Hematopoietic multipotent progenitor cell treated with erythropoietin and hydrocortisone succinate and interleukin-3 and kit ligand, for 8 days (in vitro differentiated cells): ENCODE measurements around the gene MPDZ.

ENCODE experiments used
- DNase-seq: peaks from one replicate; pipeline ENCODE4 v3.0.0-alpha.2; 2015

MPDZ gene

DNA sequence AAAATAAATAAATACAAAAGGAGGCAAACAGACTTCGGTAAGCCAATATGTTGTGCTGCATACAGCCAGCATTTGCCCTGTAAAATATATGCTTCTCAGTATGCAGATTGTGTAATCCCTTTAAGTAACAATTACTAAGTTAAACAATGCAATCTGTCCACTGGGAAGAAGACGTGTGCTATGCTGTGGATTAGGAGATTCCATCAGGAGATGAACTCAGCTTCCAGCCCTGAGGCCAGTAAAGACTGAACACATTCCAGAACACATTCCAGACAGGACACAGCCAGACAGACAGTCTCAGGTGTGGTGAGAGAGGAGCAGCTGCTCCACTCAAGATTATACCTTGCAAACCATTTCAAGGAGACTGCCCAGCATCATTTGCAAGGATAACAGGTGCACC is 97.8 kb downstream of the MPDZ start:
- DNase-seq, result no peak

DNA sequence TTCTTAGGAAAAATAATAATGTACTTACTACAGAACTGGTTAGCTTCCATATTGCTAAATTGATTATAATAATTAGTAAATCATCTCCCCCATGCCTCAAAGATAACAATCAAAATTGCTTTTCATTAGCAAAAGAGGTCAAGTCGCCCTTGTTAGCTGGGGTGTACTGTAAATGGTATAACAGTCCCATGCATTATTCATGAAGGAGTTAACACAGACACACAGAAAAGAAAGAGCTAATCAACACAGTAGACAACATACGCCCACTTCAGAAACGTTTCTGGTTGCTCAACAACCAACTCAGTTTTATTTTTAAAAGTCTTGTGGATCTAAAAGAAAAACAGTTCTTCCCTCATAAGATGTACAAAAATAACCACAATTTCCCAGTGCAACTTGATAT is 100.2 kb downstream of the MPDZ start:
- DNase-seq, result no peak

DNA sequence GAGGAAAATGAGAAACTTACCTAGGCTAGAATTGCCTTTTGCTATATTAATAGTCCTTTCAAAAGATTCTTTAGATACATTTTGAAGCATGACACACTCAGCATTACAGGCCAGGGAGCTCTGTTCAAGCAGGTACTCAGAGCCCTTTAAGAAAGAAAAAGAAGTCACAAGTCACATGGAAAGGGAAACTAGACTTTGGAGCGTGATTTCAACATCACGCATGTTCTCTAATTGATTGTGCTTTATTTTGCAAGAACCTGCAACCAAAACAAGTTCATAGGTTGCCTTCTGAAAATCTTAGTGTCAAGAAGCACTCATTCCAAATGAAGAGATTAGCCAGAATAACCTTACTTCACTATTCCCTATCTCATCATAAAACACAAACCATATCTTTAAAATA is 103.8 kb downstream of the MPDZ start:
- no peak for DNase-seq

DNA sequence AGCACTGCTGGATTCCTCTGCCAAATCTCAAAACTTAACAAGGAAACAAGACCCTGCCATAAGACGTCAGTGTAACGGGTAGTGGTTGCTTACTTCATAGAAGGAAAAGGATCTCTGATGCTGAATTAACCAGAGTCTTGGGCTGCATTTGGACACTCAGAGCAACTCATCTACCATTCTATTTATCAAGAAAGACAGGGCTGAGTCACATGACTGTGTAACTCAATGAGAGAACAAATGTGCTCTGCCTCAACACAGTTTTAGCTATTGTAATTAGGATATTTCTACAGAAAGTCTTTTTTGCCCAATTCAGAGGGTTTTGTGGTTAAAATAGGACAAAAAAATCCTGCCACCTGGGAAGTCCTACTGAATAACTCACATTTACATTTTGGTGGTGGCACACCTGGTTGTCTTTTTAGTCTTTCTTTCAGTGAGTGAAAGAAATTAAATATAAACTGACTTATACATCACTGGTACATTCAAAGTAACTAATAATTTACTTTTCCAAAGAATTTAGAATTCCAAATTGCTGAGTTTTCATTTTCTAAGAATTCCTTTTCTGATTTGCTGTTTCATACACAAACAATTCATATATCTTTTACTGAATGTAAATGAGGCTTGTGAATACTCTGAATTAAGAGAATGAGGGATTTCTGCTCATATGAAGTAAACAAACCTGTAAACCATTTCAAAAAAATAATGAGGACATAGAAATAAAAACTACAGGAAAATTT is 104.4 kb downstream of the MPDZ start:
- no peak for DNase-seq

DNA sequence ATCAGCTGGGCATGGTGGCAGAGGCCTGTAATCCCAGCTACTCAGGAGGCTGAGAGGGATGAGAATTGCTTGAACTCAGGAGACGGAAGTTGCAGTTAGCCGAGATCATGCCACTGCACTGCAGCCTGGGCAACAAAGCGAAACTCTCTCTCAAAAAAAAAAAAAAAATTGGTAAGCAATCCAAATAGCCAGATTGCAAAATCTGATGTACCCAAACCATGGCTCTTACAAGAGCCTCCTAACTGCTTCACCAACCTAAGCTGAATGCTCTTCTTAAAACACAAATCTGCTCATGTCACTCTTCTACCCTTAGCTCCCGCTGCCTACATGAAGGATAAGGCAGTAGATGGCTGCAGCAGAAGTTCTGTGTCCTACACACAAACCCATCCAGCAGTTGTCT is 105.9 kb downstream of the MPDZ start:
- no peak for DNase-seq

DNA sequence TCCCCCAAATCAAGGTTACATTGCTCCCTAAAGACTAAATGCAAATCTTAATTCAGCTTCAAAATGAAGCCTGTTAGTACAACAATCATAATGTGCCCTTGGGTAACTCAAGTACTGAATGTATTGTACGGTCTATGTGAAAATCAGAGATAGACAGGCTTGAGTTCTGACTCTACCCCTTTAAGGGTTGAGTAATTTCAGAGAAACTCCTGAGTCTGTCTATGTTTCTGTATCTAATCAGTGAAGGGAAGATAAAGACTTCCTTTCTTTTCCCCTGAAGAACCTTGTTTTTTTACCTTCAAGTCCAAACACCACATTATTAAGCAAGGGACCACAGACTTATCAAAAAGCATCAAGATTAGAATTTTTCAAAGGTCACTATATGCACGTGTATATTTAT is 108.2 kb downstream of the MPDZ start:
- no peak for DNase-seq

DNA sequence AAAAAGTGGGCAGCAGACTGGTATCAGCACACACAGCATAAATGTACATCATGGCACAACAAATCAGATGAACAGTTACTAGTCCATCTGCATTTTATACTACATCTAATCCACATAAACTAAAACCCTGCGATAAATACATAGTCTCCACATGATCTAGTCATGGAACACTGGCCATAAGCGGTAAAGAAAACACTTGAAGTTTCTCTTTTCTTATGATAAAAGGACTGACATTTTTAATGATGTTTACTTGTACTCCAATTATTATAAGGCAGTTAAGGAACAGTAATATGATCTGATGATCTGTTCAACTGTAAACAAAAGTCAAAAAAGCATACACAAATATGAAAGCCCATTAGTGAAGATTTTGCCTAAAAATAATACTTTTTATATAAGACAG is 112.5 kb downstream of the MPDZ start:
- no peak for DNase-seq

DNA sequence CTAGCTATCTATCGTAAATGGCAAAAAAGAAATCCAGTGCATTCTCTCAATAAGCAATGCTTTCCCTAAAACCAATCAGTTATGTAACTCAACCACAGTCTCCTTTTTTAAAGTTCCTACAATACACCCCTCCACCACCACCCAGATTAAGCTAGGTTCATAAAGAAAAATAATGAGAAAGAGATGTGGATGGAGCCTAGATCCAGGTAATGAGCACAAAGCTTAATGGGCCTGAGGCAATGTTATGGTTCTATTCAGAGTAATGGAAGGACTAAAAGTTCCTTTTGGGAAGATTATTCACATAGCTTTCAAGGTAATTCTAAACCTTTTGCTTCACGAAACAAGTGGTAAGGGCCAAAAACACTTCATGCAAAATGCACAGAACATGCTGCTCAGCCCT is 113.5 kb downstream of the MPDZ start:
- no peak for DNase-seq

DNA sequence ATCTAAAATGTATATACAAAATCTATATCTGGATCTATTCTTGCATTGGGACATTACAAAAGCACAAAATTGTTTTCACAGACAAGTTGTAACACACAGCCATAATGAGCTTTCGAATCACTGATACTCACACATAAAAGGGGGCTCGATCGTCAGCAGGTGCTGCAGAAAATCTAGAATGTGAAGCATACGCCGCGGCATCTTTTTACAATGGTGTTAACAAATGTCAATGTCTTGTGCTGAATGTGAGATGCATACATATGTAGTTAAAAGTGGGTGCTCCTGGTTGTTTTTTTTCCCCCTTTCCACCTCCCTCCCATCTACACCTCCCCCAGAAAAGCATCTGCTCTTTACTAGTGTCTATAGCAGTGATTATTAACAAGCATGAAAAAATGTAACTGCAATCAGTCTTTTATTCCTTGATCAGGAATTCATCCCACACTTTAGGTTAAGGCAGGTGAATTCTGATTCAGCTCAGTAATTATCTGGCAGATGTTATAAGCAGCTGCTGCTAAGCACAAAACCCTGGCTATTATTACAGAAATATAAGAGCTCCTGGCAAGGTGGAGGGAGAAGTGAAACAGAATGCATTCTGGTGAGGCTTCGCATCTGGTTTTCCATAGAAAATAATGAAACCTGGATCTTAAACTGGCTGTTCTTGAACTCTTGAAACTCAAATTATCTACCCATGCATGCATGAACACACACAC is 114.1 kb downstream of the MPDZ start:
- DNase-seq, result no peak

DNA sequence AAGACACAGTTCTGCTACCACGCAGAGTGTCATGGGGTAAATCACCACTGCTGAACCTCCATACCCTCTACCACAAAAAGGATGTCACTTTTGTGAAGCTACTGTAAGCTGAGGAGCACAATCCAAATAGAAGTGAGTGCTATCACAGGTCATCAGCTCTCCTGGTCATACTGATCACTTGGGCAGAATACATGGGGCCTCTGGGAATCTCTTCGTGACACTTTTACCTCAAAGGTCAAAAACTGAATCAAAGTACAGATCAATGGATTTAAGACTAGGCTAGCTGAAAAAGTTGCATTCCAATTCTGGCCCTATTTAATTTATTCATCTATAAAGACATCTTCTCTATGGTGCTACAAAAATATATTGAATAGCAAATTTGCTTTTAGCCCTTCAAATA is 115.5 kb downstream of the MPDZ start:
- no peak for DNase-seq

DNA sequence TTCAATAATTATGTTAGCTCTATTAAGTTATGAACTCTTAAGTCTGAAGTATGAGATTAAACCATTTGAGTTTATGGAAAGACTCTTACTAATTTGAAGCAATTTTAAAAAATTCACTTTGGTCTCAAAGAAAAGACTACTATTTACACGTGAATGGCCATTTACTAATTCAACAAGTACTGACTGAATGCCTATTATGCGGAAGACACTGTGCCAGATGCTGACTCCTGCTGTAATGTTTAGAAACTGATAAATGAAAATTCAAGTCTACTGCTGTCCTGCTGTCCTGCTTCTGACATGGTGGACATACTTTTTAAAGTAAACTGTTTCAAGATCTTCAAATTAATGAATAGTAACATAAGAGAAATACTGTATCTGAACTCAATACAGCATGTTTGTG is 116.2 kb downstream of the MPDZ start:
- no peak for DNase-seq

DNA sequence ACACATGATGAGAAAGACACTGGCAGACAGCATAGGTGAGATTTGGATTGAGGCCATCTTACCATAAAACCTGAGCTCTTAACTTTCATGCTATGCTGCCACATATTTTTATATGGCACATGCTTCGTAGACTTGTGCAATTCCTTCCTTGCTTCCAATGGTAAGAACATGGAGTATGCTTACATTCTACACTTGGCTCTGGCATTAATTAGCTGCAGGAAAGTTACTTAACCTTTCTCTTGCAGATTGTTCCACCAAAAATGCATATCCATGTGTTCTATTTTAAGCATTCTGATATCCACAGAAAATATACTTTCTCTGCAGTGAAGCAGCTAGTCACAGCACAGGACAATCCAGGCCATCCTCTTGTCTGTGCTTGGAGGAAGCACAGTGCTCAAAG is 119.4 kb downstream of the MPDZ start:
- no peak for DNase-seq

DNA sequence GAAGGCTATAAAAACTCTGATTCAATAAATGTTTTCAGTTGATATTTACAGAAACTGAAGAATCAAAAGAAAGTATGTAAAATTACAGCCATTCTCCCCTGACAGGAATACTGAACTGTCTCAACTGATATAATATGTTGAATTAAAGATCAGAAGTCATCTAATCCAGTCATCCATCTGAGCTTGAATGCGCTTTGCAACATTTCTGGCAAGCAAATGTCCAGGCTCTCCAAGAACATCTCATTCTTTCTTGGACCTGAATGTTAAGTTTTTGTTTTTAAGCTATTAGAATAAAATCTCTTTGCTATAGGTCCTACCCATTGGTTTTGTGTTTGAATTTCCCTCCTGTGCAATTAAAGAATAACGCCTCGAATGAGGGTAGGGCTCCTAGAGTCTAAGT is 120.5 kb downstream of the MPDZ start:
- DNase-seq, result no peak

DNA sequence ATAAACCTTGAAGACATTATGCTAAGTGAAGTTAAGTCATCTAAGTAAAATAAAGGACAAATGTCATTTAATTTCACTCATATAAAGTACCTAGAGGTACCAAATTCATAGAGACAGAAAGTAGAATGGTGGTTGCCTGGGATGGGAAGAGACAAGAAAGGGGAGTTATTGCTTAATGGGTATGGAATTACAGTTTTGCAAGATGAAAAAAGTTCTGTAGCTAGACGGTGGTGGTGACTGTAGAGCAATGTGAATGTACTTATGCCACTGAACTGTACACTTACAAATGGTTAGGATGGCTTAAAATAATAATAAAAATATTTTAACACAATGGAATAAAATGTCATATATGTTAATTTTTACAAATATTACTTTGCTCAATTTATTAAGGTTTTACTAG is 128.0 kb downstream of the MPDZ start:
- DNase-seq, result no peak

DNA sequence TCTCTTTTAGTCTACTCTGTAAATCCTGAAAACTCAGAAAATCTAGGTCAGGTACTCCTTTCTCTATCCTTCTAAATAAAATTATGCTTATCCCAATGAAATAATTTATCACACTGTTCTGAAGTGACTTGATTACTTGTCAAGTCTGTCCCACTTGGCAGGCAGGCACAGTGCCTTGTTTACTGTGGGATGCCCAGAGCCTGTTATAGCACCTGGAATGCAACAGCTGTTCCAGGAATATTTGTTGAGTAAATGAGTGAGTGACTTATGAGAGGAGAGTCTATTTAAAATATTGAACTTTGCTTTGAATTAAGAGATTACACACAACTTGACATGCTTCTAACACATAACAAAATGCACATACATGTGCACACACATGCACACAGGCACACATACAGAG is 130.0 kb downstream of the MPDZ start:
- no peak for DNase-seq

DNA sequence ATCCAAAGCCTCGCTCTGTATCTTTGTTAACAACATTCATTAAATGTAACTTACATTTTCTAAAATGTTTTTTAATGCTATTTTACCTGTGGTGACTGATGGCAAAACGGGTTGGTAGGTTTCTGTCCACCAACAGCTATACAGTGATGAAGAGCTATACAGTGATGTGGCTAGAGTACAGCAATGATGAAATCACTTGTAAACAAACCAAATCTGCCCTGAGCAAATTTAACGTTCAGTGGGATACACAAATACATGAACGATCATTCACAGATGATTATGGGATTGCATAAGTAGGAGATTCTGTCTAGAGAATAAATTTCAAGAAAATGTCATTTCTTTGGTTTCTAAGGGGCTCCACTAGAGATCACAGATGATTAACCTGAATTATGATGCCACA is 132.7 kb downstream of the MPDZ start:
- no peak for DNase-seq

DNA sequence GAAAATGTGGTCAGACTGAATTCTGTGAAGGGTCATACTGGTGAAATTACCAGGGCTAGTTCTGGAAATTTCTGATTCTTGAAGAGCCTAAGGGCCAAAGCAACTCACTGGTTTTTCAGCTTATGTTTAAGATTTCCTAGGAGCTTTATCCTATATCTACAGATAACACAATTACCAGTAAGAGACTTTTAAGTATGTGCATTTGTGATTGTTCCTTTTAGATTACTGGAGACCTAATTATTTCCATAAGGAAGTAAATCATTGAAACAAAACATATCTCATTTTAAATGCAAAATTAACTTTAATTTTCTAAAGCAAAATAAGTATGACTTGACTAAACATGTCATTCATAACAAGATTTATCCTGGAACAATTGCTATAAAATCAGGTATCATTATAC is 134.2 kb downstream of the MPDZ start:
- no peak for DNase-seq

DNA sequence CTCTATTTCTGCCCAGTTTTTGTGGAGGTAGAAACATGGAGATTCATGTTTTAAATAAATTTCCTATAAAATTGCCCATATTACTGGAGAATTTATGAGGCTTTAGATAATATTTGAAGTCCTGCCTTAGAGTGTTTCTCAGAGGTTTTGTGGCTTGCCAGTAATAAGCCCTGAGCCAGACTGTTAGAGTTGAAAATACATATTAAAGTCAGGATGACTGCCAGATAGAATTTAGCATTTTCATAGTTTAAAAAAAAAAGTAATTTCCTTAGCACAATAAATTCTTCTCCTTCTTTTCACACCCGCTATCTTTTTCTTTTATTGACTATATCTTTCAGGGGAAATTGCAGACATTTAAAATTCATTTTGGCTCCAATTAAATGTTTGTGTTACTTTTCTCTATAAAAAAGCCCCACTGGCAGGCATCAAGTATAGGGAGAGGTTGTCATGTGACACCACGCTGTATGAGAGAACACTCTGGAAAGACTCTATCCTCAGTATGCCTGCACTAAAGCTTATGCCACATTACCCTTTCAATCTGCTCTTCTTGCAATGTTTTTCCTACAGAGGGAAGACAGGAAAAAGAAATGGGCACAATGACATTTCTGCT is 135.2 kb downstream of the MPDZ start:
- DNase-seq, result no peak

DNA sequence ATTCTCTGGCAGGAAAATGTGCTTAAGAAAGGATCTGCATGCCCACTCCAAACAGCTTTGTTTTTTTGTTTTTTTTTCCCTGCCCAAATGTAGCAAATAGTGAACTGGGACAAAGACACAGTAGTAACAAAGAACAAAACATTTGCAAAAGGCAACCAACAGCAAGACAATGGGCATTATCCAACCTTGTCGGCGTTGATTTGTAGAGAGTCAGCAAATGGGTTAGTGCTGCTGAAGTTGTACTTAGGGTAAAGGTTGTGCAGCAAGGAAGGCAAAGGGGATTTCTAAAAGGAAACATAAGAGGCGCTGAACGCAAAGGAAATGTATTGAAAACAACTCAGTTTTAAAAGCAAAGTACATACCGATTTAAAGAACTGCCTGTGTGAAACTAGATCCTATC is 136.2 kb downstream of the MPDZ start:
- DNase-seq, result no peak

DNA sequence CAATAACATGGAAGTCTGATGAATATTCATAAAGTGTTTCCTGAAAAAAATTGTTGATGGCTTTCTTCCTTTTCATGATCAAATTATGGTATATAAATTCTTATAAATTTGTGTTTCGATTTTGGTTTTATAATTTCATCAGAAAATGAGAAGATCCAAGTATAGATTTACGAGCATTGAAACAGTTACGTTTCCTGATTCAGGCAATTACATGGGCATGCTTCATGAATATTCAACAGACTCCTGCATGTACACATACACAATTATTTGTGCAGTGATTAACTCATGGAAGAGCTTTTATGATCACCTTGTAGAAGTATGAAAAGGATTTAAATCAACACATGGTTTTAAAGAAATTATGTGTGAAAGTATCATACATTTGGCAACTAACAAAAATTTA is 136.7 kb downstream of the MPDZ start:
- no peak for DNase-seq

DNA sequence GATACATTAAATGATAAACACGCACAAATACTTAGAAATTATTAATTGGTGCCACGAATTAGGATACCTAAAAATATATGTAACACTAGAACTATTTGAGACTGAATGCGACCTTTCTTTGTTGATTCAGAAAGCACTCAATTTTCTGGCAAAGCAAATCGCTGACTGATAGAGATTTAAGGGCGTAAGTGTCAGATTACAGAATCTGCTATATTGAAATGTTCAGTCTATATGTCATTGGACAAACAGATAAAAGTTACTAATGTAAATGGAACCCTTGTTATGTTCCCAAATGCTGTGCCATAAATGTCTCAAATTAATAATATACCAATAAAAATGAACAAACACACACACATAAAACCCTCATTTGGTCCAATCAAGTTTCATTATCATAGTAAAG is 137.9 kb downstream of the MPDZ start:
- no peak for DNase-seq

DNA sequence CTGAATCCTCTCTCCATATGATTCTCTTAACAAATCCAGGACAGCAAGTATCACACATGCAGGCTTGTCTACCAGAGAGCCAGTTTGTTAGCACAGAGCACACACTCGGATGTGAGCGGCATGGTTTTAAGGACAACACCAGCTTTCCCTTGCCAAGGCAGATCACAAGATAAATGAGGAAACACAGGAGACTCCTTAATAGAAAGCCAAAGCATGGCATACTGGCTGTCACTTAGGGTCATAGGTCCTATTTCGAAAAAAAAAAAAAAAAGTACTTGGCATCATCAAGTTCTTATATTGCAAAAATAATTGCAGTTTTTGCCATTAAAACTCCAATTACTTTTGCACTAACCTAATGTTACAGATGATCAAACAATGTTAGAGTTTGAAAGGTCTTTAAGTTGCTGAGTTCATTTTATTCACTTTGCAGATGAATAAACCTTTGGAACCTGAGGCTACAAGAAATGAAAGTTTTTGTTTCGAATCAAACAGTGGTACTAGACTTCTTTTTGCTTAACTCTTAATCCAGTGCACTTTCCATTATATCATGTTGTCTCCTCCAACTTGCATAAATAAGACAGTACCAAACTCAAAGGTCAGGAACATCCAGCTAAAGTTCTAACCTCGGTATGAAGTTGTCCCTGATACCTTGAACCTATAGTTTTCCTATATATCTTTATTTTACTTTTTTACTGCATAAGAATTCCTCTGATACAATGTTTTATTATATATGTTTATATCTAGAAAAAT is 138.5 kb downstream of the MPDZ start:
- DNase-seq, result no peak

DNA sequence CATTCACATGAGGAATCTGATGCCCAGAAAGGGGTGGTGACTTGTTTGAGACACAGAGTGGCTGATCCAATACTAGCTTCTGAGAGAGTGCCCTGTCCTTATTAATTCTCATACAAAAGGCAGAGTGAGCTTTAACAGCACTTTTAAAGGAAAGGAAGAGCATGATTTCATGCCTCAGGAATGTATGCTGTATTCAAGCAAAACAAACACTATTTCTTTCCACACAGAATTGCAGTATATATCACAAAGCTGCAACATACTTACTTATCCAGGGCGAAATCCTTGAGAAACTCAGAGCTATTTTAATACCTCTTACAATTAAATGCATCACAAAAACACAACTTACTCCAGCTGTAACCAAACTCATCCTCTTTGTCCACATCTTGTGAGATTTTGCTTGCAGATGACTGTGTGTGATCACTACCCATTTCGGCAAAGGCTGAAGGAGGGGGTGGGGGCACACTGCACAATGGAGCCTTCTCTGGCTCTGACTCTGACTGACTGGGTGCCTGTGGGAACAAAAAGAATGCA is 139.8 kb downstream of the MPDZ start:
- no peak for DNase-seq

DNA sequence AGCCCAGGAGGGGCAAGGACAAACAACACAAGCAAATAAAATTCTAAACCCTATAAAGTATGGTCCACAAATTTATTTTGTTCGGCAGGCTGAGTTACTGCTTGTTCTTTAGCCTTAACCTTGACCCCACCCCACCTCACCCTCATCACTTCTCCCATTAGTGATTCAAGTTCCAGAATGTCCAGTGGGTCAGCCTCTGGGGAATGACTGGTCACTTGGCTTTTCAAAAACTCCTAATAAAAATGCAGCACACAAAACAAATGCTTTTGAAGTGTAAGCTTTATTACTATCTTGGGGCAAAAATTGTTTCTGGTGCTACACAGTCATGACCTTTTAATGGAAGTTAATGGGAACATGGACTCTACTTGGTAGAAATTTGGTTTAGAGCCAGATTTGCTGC is 142.1 kb downstream of the MPDZ start:
- DNase-seq, result no peak
